ENCODE results near the gene ENO3. TPM values are rescaled to one million over a fixed set of nuclear protein-coding genes. Genes with fewer than 3 reads are reported as not detected.

ENO3 gene
- polyA plus RNA-seq, 3 donors, result 16.0 to 22.9 (median 16.7) TPM

- DNase-seq (ENCODE audit: low read depth in 3 of 3, low spot score in 2 of 3), result no peak
Measured at GRCh38 chr17:4936436-4936835, 14.5 kb upstream of the ENO3 start.

- no peak for DNase-seq (ENCODE audit: low read depth in 3 of 3, low spot score in 2 of 3)
Measured at GRCh38 chr17:4937553-4937952, 13.4 kb upstream of the ENO3 start.

- DNase-seq (ENCODE audit: low read depth in 3 of 3, low spot score in 2 of 3), result no peak
Measured at GRCh38 chr17:4938069-4938491, 12.8 kb upstream of the ENO3 start.

GRCh38 chr17:4938688-4939545 lies 12.0 kb upstream of the ENO3 start:
- DNase-seq (ENCODE audit: low read depth in 3 of 3, low spot score in 2 of 3), result no peak

- DNase-seq (ENCODE audit: low read depth in 3 of 3, low spot score in 2 of 3), result no peak
Measured at GRCh38 chr17:4939546-4939795, 11.4 kb upstream of the ENO3 start.

- DNase-seq (ENCODE audit: low read depth in 3 of 3, low spot score in 2 of 3), result peak; percentile 98 to 99 (median 99)
Measured at GRCh38 chr17:4939796-4940554, 10.9 kb upstream of the ENO3 start, which contains the start of the genes RNF167 and SLC25A11. Gene RNF167 (plus strand): TSS chr17:4940268. CDS start chr17:4940910, 642 bp downstream. Gene SLC25A11 (minus strand): TSS chr17:4940046. CDS start chr17:4939910, 136 bp downstream.

- no peak for DNase-seq (ENCODE audit: low read depth in 3 of 3, low spot score in 2 of 3)
Measured at GRCh38 chr17:4940555-4941318, 10.2 kb upstream of the ENO3 start.

GRCh38 chr17:4941319-4941610 lies 9.7 kb upstream of the ENO3 start:
- no peak for DNase-seq (ENCODE audit: low read depth in 3 of 3, low spot score in 2 of 3)

GRCh38 chr17:4942760-4943508 lies 8.0 kb upstream of the ENO3 start:
- DNase-seq (ENCODE audit: low read depth in 3 of 3, low spot score in 2 of 3), result no peak

- DNase-seq (ENCODE audit: low read depth in 3 of 3, low spot score in 2 of 3), result no peak
Measured at GRCh38 chr17:4944163-4944553, 6.8 kb upstream of the ENO3 start.

- DNase-seq (ENCODE audit: low read depth in 3 of 3, low spot score in 2 of 3), result no peak
Measured at GRCh38 chr17:4944554-4945175, 6.3 kb upstream of the ENO3 start.

- DNase-seq (ENCODE audit: low read depth in 3 of 3, low spot score in 2 of 3), result no peak
Measured at GRCh38 chr17:4945176-4945943, 5.6 kb upstream of the ENO3 start.

- DNase-seq (ENCODE audit: low read depth in 3 of 3, low spot score in 2 of 3), result no peak
Measured at GRCh38 chr17:4945944-4946280, 5.0 kb upstream of the ENO3 start.

- no peak for DNase-seq (ENCODE audit: low read depth in 3 of 3, low spot score in 2 of 3)
Measured at GRCh38 chr17:4946312-4946976, 4.5 kb upstream of the ENO3 start.

GRCh38 chr17:4947010-4947410 lies 3.9 kb upstream of the ENO3 start:
- no peak for DNase-seq (ENCODE audit: low read depth in 3 of 3, low spot score in 2 of 3)

- no peak for DNase-seq (ENCODE audit: low read depth in 3 of 3, low spot score in 2 of 3)
Measured at GRCh38 chr17:4947411-4948165, 3.3 kb upstream of the ENO3 start.

GRCh38 chr17:4948166-4948930 lies 2.6 kb upstream of the ENO3 start, which contains the start of gene PFN1:
Gene PFN1 (minus strand): TSS chr17:4948530. CDS start chr17:4948394, 136 bp downstream.
- peak in 1 of 3 donors; percentile 85 for DNase-seq (ENCODE audit: low read depth in 3 of 3, low spot score in 2 of 3)

- DNase-seq (ENCODE audit: low read depth in 3 of 3, low spot score in 2 of 3), result no peak
Measured at GRCh38 chr17:4948931-4949320, 2.0 kb upstream of the ENO3 start.

Data from right renal cortex interstitium (tissue), 3 donors.